IPS-18a (cell line): ENCODE data around the gene UBE2E2.

Source experiments
- H3K27ac ChIP-seq: one replicate; pipeline ENCODE4 v1.5.1; 2013; ENCODE audit warnings: low read length
- H3K27me3 ChIP-seq: one replicate; pipeline ENCODE4 v1.6.1; 2013; ENCODE audit warnings: mild to moderate bottlenecking, low read length; ENCODE audit not compliant: control insufficient read depth, insufficient read depth
- H3K36me3 ChIP-seq: one replicate; pipeline ENCODE4 v1.6.1; 2013; ENCODE audit warnings: low read depth, low read length; ENCODE audit not compliant: control insufficient read depth
- H3K4me1 ChIP-seq: one replicate; pipeline ENCODE4 v1.6.1; 2013; ENCODE audit warnings: low read depth, low read length; ENCODE audit not compliant: control insufficient read depth
- H3K4me3 ChIP-seq: one replicate; pipeline ENCODE4 v1.5.1; 2013; ENCODE audit warnings: low read length
- H3K9ac ChIP-seq: one replicate; pipeline ENCODE4 v1.6.1; 2013; ENCODE audit warnings: mild to moderate bottlenecking, low read length, moderate library complexity
- H3K9me3 ChIP-seq: one replicate; pipeline ENCODE4 v1.6.1; 2013; ENCODE audit warnings: low read depth, low read length; ENCODE audit not compliant: control insufficient read depth

UBE2E2 gene

DNA sequence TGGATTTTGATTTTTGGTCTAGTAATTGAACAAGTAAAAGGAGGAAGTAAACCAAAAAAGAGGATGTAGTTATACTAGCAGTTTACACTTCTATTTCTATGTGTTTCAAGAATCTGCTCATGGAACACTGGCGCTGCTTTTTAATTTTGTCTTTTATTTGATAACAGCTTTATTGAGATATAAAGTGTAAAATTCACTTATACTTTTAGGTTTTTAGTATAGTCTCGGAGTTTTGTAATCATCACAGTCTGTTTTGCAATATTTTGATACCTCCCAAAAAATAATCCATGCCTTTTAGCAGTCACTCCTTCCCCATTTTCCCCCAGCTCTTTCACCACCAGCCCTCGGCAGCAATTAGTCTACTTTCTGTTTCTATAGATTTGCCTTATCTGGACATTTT lies 18.0 kb downstream of the UBE2E2 start:
- H3K27ac ChIP-seq = no peak overlapping the region
- H3K27me3 ChIP-seq = no peaks in the 10 kb centered on the region
- no peaks in the 10 kb centered on the region for H3K9me3 ChIP-seq
- H3K9ac ChIP-seq = no peak overlapping the region
- no peaks in the 10 kb centered on the region for H3K36me3 ChIP-seq
- H3K4me3 ChIP-seq = no peak overlapping the region
- H3K4me1 ChIP-seq = no peaks in the 10 kb centered on the region

DNA sequence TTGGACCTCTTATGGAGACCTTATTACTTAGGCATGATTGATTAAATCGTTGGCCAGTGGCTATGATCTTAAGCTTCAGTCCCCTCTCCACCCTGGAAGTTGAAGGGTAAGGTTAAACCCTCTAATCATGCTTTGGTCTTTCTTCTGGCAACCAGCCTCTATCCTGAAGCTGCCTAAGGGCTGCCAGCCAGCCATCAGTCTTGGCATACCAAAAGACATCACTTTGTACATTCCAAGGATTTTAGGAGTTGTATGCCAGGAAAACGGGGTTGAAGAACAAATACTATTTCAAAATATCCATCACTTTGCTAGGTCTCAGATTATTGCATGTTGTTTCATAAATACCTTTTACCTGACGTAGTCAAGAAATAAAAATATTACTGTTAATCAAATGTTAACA lies 28.9 kb downstream of the UBE2E2 start:
- Histone ChIP-seq H3K27ac (no peak overlapping the region), H3K9ac (no peak overlapping the region), H3K9me3 (no peaks in the 10 kb centered on the region), H3K36me3 (no peaks in the 10 kb centered on the region), H3K4me1 (peaks cover 4% of the 10 kb centered on the region), H3K27me3 (no peaks in the 10 kb centered on the region), H3K4me3 (no peak overlapping the region)

DNA sequence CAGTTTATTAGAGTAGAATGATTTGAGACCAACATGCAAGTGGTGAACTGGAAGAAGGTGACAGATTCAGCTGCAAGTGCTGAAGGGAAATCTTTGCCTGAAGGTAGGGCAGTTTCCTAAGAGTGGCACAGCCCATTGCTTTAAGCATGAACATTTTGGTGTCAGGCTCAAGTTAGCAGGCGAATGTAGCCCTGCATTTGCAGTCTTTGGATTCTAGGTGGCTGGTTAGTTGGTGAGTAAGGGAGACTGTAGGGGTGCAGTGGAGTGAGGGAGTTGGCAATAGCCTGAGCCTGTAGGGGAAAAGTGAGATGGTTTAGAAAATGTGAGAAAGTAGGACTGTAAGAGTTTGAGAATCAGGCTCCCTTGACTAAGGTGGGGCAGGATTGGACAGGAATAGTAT lies 29.7 kb downstream of the UBE2E2 start:
- Histone ChIP-seq H3K36me3 (no peaks in the 10 kb centered on the region), H3K9me3 (no peaks in the 10 kb centered on the region), H3K27me3 (no peaks in the 10 kb centered on the region), H3K4me3 (no peak overlapping the region), H3K9ac (no peak overlapping the region), H3K4me1 (peaks cover 4% of the 10 kb centered on the region), H3K27ac (no peak overlapping the region)

DNA sequence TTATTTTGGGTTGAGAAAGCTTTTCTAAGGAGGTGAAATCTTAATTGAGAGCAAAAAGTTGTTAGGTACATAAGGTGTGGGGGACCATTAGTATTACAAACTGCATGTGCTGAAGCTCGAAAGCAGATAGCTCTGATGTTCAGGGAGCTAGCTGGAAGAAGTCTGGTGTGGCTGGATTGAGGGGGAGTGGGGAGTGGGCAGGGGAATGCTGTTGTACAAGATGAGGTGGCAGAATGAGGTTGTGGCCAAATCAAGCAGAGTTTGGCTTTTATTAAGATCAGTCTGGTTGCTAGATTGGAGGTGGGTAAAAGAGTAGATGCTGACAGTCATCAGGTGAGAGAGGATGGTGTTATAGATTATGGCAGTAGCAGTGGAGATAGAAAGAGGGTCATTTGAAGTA lies 32.1 kb downstream of the UBE2E2 start:
- Histone ChIP-seq H3K27ac (no peak overlapping the region), H3K27me3 (no peaks in the 10 kb centered on the region), H3K4me3 (no peak overlapping the region), H3K9ac (no peak overlapping the region), H3K36me3 (no peaks in the 10 kb centered on the region), H3K4me1 (peaks cover 4% of the 10 kb centered on the region), H3K9me3 (no peaks in the 10 kb centered on the region)

DNA sequence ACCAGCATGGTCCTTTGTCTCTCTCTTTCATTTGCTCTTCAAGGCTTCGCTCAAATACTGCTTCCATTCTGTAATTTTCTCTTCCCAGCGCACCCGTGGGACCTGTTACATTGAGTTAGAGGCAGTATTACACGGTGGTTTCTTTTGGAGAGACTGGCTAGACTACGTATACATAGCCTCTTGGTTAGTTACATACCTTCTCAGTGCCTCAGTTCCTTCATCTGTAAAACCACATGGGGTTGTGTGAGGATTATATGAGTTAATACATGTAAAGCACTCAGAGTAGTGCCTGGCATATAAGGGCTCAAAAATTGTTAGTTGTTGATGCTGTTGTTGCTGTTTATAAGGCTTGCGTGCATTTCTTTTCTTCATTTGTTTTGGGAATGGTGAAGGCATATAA lies 33.8 kb downstream of the UBE2E2 start:
- Histone ChIP-seq H3K36me3 (no peaks in the 10 kb centered on the region), H3K4me1 (peaks cover 10% of the 10 kb centered on the region), H3K9ac (no peak overlapping the region), H3K9me3 (no peaks in the 10 kb centered on the region), H3K4me3 (no peak overlapping the region), H3K27ac (no peak overlapping the region), H3K27me3 (no peaks in the 10 kb centered on the region)

DNA sequence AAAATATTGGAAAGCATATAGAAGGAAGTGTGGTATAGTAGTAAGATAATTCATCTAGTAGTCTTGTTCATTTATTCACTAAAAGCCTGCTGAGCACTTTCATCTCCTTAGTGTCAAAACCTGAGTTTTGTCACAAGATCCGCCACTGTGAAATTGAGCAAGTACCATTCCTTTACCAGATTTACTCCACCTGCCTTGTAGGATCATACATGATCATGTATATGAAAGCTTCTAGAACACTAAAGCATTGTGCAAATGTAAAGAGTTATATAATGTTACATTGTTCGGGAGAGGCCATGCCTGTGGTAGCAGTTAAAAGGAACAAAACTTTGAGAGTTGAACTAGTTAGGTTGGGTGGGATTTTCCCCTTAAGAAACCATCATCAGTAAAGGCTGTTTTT lies 35.0 kb downstream of the UBE2E2 start:
- no peaks in the 10 kb centered on the region for H3K36me3 ChIP-seq
- peaks cover 5% of the 10 kb centered on the region for H3K4me1 ChIP-seq
- H3K9me3 ChIP-seq = no peaks in the 10 kb centered on the region
- H3K4me3 ChIP-seq = no peak overlapping the region
- H3K27ac ChIP-seq = no peak overlapping the region
- H3K9ac ChIP-seq = no peak overlapping the region
- no peaks in the 10 kb centered on the region for H3K27me3 ChIP-seq

DNA sequence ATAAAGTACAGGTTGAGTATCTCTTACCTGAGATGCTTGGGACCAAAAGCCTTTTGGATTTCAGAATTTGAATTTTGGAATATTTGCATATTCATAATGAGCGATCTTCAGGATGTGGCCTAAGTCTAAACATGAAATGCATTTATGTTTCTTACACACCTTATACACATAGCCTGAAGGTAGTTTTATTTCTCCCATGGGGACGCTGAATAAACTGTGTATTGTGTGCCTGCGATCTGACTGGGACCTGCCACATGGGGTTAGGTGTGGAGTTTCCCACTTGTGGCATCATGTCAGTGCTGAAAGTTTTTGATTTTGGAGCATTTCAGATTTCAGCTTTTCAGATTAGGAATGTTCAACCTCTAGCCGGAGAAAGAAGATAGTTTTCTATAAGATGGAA lies 35.5 kb downstream of the UBE2E2 start:
- no peak overlapping the region for H3K27ac ChIP-seq

DNA sequence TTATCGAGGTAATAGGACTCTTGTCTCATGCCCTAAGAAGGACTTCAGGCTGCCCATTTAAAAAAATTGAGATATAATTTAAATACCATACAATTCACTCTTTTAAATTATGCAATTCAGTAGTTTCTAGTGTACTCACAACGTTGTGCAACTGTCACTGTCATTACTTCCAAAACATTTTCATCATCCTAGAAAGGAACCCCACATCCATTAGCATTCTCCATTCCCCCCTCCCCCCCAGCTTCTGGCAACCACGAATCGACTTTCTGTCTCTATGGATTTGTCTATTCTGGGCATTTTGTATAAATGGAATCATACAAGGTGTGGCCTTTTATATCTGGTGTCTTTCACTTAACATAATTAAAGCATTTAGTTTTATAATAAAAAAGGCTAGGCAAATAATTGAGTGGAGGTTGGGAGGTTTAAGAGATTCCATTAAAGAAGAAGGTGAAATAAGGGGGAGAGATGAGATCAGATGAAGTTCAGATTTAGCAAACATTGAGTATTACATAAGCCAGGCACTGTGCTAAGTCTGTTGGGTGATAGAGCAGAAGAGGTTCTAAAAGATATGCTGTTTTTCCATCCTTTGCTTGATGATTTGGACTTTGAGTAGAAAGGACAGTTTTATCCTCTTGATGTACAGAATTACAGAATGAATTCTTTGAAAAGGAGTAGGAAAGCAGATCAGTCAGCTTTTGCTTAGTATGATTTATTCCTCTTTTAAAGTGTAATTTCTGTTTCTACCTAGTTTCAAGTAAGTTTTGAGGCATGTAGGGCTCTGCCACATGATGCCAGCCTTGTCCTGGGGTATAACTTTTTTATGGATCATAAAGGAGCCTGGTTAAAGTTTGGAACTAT lies 36.3 kb downstream of the UBE2E2 start:
- no peaks in the 10 kb centered on the region for H3K36me3 ChIP-seq
- no peak overlapping the region for H3K9ac ChIP-seq
- H3K27ac ChIP-seq = no peak overlapping the region
- peaks cover 5% of the 10 kb centered on the region for H3K4me1 ChIP-seq
- H3K27me3 ChIP-seq = no peaks in the 10 kb centered on the region
- no peaks in the 10 kb centered on the region for H3K9me3 ChIP-seq
- no peak overlapping the region for H3K4me3 ChIP-seq

More for the DNA sequence above, 35.5 kb downstream of the UBE2E2 start:
- H3K4me3 ChIP-seq = no peak overlapping the region
- H3K36me3 ChIP-seq = no peaks in the 10 kb centered on the region
- H3K9me3 ChIP-seq = no peaks in the 10 kb centered on the region
- H3K4me1 ChIP-seq = peaks cover 5% of the 10 kb centered on the region
- no peaks in the 10 kb centered on the region for H3K27me3 ChIP-seq
- H3K9ac ChIP-seq = no peak overlapping the region

DNA sequence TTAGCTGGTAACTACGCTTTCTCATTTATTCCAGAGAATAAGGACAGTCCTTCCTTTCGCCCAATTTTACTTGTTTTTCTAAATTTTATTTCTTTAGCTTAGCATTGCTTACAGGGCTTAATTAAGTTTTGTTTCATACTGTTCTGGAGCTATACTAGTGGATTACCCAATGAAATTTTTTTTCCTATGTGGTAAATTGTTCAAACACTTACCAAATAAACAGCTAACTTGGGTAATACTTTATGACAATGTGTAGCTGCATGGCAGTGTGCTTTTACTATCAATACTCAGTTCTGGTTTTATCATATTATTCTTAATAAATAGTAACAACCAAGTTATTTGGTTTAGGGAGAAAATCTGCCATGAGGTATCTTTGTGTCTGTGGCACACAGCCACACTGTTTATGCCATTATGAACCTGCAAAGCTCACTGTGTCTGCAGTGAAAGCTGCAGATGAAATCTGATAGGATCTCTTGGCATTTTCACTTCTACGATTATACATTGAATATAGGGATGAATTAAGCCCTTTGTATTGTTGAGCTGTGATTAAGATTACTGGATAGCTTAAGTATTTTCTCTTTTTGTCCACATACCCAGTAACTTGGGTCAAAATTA lies 37.2 kb downstream of the UBE2E2 start:
- Histone ChIP-seq H3K36me3 (no peaks in the 10 kb centered on the region), H3K9ac (no peak overlapping the region), H3K27ac (no peak overlapping the region), H3K27me3 (no peaks in the 10 kb centered on the region), H3K4me1 (peaks cover 5% of the 10 kb centered on the region), H3K4me3 (no peak overlapping the region), H3K9me3 (no peaks in the 10 kb centered on the region)

DNA sequence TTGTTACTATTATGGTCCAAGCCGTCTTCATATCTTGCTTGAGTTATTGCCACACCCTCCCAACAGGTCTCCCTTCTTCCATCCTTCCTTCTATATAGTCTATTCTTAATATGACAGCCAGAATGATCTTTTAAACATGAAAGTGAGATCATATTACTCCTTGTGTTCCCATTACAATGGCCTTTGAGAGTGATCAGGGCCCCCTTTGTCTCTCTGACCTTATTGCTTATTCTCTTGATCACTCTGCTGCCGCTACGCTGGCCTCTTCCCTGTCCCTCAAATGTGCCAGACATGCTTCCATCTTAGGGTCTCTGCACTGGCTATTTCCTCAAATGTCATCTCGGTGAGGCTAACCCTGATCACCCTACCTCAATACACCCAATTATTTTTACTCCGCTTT lies 38.1 kb downstream of the UBE2E2 start:
- H3K9ac ChIP-seq = no peak overlapping the region
- H3K27me3 ChIP-seq = no peaks in the 10 kb centered on the region
- H3K27ac ChIP-seq = no peak overlapping the region
- H3K4me3 ChIP-seq = no peak overlapping the region
- peaks cover 5% of the 10 kb centered on the region for H3K4me1 ChIP-seq
- H3K9me3 ChIP-seq = no peaks in the 10 kb centered on the region
- no peaks in the 10 kb centered on the region for H3K36me3 ChIP-seq

DNA sequence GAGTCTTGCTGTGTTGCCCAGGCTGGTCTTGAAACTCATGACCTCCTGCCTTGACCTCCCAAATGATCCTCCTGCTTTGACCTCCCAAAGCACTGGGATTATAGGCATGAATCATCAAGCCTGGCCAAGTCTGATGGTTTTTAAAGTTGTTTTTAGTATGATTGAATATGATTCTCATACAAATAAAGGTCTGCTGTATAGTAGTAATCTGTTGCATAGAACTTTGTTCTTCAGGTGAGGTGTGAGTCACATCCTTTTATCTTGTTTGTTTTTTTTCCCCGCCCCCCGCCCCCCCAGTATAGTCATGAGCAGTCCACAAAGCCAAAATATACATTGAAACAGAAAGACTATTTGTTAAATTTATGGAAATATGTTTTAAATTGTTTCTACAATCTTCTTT lies 39.0 kb downstream of the UBE2E2 start:
- Histone ChIP-seq H3K9me3 (no peaks in the 10 kb centered on the region), H3K9ac (no peak overlapping the region), H3K4me3 (no peak overlapping the region), H3K27ac (no peak overlapping the region), H3K27me3 (no peaks in the 10 kb centered on the region), H3K36me3 (no peaks in the 10 kb centered on the region), H3K4me1 (peaks cover 5% of the 10 kb centered on the region)
